AG08396 (cell line): ENCODE data around the gene TMEM145.
"Not testable (repeated sequence)": the region's sequence is repeated elsewhere in the genome, so short reads cannot be mapped to it uniquely, and the experiment has no call there.

Experiments
- DNase-seq: peaks from one replicate; pipeline ENCODE4 v3.0.0; 2012; ENCODE audit warnings: low spot score, mixed read lengths

The TMEM145 gene

GRCh38 chr19:42315024-42315423, 1.9 kb downstream of the TMEM145 start:
- no peak for DNase-seq

GRCh38 chr19:42316223-42317211, 3.4 kb downstream of the TMEM145 start:
- DNase-seq, result no peak

- DNase-seq, result no peak
These were observed 4.4 kb downstream of the TMEM145 start for GRCh38 chr19:42317535-42317934.

DNA sequence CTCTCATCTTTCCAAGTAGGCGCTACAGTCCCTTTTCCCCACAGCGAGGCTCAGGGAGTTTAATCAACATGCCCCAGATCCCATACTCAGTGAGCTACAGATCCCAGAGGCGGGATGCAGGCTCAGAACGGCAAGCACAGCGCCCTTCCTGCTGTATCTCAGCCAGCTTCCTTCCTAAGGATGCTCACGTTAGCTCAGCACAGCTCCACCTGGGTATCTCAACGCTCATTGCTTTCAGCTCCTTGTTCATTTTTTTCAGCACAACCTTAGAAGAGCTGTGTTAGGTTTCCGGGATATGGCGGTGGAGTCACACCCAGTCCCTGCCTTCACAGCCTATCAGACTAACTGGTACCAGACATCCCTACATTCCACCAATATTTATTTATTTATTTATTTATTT, 9.2 kb downstream of the TMEM145 start:
- DNase-seq, result no peak

DNA sequence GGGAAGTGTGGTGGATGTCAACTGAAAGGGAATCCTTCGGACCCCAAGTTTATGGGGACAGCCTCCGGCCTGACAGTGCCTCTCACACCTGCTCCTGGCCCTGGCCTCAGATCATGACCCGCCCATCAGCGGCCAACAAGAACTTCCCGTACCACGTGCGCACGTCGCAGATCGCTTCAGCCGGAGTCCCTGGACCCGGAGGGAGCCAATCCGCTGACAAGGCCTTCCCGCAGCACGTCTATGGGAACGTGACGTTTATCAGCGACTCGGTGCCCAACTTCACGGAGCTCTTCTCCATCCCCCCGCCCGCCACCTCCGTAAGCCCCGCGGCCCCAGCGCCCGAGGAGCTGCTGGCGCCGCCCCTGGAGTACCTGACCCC, 10.4 kb downstream of the TMEM145 start:
- no peak for DNase-seq

GRCh38 chr19:42323852-42324654, 10.9 kb downstream of the TMEM145 start:
- peak; percentile 46 for DNase-seq

GRCh38 chr19:42324655-42325307, 11.7 kb downstream of the TMEM145 start:
- no peak for DNase-seq

DNA sequence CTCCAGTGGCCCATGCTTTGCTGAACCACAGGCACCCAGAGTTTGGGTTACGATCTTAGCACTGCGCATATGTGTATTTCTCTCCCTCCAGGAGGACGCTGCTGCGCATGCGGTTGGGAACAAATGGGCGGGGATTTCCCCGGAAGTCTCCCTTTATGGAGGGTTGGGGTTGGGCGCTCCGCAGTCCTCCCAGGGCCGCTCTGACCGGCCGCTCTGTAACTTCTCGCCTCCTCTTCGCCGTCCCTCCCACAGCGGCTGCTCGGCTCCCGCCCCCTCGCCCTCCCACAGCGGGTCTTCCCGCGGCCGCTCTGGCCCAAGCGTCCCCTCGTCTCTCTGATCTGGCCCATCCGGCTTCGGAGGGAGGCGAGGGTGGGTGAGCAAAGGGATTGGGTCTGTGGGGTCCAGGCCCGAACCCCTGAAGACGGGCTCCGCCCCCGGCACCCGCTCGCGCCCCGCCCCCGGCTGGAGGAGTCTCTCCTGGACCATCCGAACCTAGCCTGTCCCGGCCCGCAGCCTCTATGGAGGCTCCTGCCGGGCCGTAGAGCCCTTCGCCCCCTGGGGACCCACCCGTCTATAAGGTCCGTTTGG, 12.3 kb downstream of the TMEM145 start, which contains the start of gene MEGF8:
Gene MEGF8 (plus strand): TSS at position 328 of the 588 bp plus-strand sequence. CDS start 609 bp downstream, outside the sequence.
- DNase-seq, result peak; percentile 100

DNA sequence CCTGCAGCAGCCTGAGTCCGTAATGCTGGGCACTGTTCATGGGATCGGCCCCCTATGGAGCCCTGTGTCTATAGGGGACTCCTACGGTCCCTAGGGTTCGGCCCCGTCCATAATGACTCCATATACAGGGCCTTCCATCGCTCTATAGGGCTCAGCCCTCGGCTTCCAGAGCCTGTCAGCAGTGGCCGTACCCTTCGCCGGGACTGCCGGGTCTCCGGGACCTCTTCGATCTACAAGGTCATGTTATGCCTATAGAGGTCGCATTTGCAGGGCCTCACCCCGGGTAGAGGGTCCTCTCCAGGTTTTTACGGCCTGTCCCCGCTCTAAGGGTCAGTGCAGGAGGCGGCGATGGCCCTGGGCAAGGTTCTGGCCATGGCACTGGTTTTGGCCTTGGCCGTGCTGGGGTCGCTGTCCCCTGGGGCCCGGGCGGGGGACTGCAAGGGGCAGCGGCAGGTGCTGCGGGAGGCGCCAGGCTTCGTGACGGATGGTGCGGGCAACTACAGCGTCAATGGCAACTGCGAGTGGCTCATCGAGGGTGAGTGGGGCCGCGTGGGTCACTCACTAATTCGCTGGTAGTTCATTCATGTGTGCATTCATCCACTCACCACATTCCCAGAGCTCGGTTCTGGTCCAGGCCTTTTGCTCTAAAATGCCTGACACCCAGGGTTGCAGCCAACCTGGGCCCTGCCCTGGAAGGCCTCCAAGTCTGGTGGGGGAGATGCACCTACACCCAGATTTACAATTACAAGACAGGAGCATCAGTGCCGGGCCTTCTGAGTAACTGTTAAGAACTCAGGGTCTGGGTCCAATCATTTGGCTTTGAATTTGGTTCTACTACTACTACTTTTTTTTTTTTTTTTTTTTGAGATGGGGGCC, 13.0 kb downstream of the TMEM145 start:
- no peak for DNase-seq

DNA sequence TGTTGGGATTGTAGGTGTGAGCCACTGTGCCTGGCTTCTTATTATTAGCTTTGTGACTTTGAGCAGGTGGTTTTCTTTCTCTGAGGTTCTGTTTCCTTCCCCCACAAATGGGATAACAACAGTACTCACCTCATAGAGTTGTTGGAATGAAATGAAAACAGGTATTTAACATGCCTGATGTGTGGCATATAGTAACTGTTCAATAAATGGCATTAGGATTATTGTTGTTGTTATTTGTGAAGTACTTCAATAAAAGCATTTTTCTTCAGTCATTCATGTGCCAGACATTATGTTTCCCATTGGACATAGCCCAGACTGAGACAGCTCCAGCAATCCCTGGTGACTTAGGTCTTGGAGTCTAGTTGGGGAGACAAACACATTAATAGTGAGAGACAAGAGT, 13.9 kb downstream of the TMEM145 start:
- DNase-seq, result no peak

DNA sequence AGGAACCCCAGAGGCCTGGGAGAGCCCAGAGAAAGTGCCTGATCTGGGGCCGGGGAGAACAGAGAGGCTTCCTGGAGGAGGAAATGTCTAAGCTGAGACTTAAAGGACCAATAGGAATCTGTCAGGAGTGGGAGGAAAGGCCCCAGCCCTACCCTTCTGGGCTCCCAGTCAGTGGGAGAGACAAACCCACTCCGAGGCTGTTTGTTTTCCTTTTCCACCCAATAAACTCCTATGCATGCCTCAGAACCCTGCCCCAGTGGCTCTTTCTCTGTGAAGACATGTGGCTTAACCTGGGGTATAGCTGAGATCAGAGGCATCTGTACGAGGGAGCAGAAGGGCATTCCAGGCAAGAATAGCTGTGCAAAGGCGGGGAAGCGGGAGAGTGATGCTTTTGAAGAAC, 14.3 kb downstream of the TMEM145 start:
- DNase-seq, result no peak

- DNase-seq, result no peak
These were observed 15.0 kb downstream of the TMEM145 start for GRCh38 chr19:42328106-42328505.

DNA sequence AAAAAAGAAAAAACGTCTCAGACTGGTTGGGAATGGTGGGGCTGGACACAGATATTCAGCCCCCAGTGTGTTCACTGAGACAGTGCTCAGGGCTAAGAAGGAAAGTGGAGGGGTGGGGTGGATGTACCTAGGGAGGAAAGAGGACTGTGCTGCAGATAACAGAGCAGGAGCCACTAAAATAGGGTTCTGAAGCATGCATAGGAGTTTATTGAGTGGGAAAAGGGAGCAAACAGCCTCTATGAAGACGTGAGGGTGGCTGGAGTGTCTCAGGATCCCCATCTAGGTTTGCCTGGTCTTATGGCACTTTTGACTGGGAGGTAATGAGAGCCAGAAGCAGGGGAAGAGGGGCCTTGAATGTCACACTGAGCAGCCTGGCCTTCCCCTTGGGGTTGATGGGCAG, 15.7 kb downstream of the TMEM145 start:
- no peak for DNase-seq

DNA sequence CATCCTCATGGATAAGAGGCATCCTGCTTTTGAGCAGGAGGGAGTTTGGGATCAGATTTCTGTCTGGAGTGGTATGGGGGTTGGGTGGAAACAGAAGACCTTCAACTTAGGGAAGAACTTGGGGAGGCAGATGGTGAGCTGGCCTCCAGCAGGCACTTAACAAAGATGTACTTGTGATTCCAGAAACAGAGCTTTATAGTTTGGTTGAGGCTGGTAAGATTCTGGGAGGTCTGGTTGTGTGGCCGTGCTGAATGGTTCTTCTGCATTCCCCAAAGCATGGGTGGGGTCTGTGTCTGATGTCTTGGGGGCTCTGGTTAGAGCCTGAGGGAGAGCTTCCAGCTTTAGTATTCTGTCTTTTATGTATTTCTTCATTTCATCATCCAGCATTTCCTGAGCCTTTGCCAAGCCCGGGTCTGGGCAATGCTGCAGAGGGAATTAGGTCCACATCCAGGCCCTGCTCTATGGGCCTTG, 17.2 kb downstream of the TMEM145 start:
- DNase-seq, result no peak

- DNase-seq, result not testable (repeated sequence)
These were observed 18.2 kb downstream of the TMEM145 start for GRCh38 chr19:42331333-42331732.

DNA sequence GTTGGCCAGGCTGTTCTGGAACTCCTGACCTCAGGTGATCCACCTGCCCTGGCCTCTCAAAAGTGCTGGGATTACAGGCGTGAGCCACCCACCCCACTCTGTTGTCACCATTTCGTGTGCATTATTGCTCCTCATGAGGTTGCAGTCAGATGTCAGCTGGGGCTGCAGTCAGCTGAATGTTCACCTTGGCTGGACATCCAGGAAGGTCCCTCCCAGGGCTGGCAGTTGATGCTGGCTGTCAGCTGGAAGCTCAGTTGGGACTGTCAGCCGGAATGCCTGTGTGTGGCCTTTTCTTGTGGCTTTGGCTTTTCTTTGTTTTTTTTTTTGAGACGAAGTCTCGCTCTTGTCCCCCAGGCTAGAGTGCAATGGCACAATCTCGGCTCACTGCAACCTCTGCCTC, 18.9 kb downstream of the TMEM145 start:
- no peak for DNase-seq

DNA sequence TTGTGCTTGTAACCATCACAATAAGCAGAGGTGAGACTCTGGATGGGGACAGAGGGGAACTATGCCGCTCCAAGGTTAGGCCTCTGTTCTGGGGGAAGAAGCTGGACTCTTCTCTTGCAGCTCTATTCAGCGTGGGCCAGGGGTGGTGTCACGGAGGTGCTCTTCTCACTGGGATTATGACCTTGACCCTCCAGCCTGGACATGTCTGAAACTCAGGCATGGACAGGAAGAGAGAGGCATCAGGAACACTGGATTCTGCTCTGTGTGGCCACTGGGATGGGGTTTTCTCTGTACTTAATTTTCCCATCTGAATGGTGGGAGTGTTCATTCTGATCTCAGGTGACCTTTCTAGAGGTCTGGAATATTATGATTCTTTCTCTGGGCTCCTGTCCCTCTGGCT, 19.9 kb downstream of the TMEM145 start:
- DNase-seq, result no peak

- no peak for DNase-seq
These were observed 21.0 kb downstream of the TMEM145 start for GRCh38 chr19:42333975-42334696.

- no peak for DNase-seq
These were observed 21.7 kb downstream of the TMEM145 start for GRCh38 chr19:42334697-42335373.
